Endothelial cell of umbilical vein (primary cell): ENCODE data around the gene PLXDC2.

ENCODE experiments used
- EZH2 ChIP-seq: IDR thresholded peaks from 2 replicates; pipeline ENCODE4 v1.6.1; 2012; ENCODE audit warnings: borderline replicate concordance, low read depth, mild to moderate bottlenecking, moderate library complexity, low read length, inconsistent platforms; ENCODE audit not compliant: severe bottlenecking
- POLR2A ChIP-seq: IDR thresholded peaks from 2 replicates; pipeline ENCODE4 v1.6.1; 2012; ENCODE audit warnings: low read depth, mild to moderate bottlenecking, control low read depth, low read length
- POLR2AphosphoS5 ChIP-seq: IDR thresholded peaks from 2 replicates; pipeline ENCODE4 v1.6.1; 2012; ENCODE audit warnings: low read depth, mild to moderate bottlenecking, control low read depth, low read length, moderate library complexity; ENCODE audit not compliant: insufficient read depth
- TF ChIP-seq, protein P1 (sequence below), 2 donors: IDR thresholded peaks; 1 replicate in 1 of 2; 2 replicates in 1 of 2; pipeline ENCODE4 v1.5.1; 2011; ENCODE audit warnings: low read length in 2 of 2, mild to moderate bottlenecking in 2 of 2, moderate library complexity in 2 of 2, control low read depth in 1 of 2, inconsistent platforms in 1 of 2, low read depth in 1 of 2; ENCODE audit not compliant: insufficient read depth in 1 of 2; ENCODE audit errors: extremely low read depth in 1 of 2
- TF ChIP-seq, protein P2 (sequence below): IDR thresholded peaks from 2 replicates; pipeline ENCODE4 v1.6.1; 2011; ENCODE audit not compliant: insufficient read depth, insufficient read length

DNA sequence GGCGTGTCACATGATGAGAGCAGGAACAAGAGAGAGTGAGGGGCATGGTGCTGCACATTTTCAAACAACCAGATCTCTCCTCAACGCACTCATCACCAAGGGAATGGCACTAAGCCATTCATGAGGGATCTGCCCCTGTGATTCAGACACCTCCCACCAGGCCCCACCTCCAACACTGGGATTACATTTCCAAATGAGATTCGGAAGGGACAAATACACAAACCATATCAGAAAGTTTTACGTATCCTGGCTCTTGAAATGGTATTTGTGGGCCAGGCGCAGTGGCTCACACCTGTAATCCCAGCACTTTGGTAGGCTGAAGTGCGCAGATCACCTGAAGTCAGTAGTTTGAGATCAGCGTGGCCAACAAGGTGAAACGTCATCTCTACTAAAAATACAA is 189.4 kb downstream of the PLXDC2 start:
- TF ChIP-seq, protein P1, sequence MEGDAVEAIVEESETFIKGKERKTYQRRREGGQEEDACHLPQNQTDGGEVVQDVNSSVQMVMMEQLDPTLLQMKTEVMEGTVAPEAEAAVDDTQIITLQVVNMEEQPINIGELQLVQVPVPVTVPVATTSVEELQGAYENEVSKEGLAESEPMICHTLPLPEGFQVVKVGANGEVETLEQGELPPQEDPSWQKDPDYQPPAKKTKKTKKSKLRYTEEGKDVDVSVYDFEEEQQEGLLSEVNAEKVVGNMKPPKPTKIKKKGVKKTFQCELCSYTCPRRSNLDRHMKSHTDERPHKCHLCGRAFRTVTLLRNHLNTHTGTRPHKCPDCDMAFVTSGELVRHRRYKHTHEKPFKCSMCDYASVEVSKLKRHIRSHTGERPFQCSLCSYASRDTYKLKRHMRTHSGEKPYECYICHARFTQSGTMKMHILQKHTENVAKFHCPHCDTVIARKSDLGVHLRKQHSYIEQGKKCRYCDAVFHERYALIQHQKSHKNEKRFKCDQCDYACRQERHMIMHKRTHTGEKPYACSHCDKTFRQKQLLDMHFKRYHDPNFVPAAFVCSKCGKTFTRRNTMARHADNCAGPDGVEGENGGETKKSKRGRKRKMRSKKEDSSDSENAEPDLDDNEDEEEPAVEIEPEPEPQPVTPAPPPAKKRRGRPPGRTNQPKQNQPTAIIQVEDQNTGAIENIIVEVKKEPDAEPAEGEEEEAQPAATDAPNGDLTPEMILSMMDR (IDR thresholded peaks at IDR 0.05; ENCODE audit: extremely low read depth in 1 of 2, insufficient read depth in 1 of 2, low read depth in 1 of 2, low read length in 2 of 2) = no peak
- no peak for TF ChIP-seq POLR2A
- TF ChIP-seq POLR2AphosphoS5 = no peak
- no peak for TF ChIP-seq EZH2
- TF ChIP-seq, protein P2, sequence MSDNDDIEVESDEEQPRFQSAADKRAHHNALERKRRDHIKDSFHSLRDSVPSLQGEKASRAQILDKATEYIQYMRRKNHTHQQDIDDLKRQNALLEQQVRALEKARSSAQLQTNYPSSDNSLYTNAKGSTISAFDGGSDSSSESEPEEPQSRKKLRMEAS = no peak
